ENCODE results near the gene FUT9. TPM values are rescaled to one million over a fixed set of nuclear protein-coding genes. Genes with fewer than 3 reads are reported as not detected.
"Not testable (repeated sequence)": the region's sequence is repeated elsewhere in the genome, so short reads cannot be mapped to it uniquely, and the experiment has no call there.

Gene FUT9
- total RNA-seq, 4 donors from 2014 or later = not detected

DNA sequence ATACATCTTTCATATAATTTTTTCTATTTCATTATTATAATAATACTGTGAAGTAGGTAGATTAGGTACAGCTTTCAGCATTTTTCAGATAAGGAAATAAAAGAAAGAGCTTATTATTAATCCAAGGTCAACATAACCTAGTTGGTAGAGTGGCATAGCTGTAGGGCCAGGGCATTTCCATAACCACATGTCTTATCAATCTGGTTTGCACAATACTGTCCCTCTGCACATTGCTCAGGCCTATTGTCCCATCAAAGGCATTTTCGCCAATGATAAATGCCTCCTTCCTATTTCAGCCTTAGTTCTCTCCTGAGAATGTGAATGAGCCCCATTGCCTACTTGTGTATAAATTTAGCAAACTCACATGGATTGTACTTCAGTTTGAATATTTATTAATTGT, 234.0 kb downstream of the FUT9 start:
- H3K9me3 ChIP-seq = no peaks in the 10 kb centered on the region
- no peak overlapping the region for H3K27ac ChIP-seq
- intact Hi-C loops (cut with DNase I) = no loop called here
- 83 to 100% methylated on average over 1 of the region's 1 CpG for whole genome bisulfite sequencing, 2 donors
- DNase-seq = no peak
- H3K36me3 ChIP-seq = no peaks in the 10 kb centered on the region
- H3K27me3 ChIP-seq = no peaks in the 10 kb centered on the region
- TF ChIP-seq CTCF (IDR thresholded peaks at IDR 0.05) (no peak), POLR2A (IDR thresholded peaks at IDR 0.05) (no peak)
- no peaks in the 10 kb centered on the region for H3K4me1 ChIP-seq
- no peak overlapping the region for H3K4me3 ChIP-seq (replicated peaks in 1 of 3)

DNA sequence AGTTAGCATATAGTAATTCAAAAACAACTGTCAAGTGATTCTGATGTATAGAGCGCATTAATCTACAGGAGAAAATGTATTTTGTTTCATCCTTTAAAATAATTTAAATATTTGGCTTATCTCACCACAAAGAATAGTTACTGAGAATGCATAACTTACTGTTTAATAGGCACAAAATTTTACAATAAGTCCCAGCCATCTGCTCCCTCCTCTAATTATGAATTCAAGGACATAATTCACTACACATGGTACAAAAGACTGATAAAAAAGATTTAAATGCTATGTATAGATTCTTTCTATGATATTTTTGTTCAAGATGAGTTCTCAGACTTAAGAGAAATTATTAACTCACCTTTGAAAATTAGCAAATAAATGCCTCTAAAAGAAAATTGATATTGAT, 242.0 kb downstream of the FUT9 start:
- H3K4me3 ChIP-seq (replicated peaks in 1 of 3) = no peak overlapping the region
- 91 to 94% methylated on average over 1 of the region's 1 CpG for WGBS, 2 donors
- no peak overlapping the region for H3K27ac ChIP-seq
- TF ChIP-seq POLR2A (IDR thresholded peaks at IDR 0.05) (no peak), CTCF (IDR thresholded peaks at IDR 0.05) (no peak)
- no peaks in the 10 kb centered on the region for H3K36me3 ChIP-seq
- H3K4me1 ChIP-seq = no peaks in the 10 kb centered on the region
- no peaks in the 10 kb centered on the region for H3K9me3 ChIP-seq
- no peaks in the 10 kb centered on the region for H3K27me3 ChIP-seq
- no peak for DNase-seq
- intact Hi-C loops (cut with DNase I) = no loop called here

DNA sequence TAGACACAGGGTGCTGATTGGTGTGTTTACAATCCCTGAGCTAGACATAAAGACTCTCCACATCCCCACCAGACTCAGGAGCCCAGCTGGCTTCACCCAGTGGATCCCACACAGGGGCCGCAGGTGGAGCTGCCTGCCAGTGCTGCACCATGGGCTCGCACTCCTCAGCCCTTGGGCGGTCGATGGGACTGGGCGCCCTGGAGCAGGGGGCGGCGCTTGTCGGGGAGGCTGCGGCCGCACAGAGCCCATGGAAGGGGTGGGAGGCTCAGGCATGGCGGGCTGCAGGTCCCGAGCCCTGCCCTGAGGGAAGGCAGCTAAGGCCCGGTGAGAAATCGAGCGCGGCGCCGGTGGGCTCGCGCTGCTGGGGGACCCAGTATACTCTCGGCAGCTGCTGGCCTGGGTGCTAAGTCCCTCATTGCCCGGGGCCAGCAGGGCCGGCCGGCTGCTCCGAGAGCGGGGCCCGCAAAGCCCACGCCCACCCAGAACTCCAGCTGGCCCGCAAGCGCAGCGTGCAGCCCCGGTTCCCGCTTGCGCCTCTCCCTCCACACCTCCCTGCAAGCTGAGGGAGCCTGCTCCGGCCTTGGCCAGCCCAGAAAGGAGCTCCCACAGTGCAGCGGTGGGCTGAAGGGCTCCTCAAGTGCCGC, 245.1 kb downstream of the FUT9 start:
- H3K27me3 ChIP-seq; H3K9me3 ChIP-seq; H3K27ac ChIP-seq; H3K4me3 ChIP-seq (replicated peaks in 1 of 3); H3K36me3 ChIP-seq; DNase-seq; H3K4me1 ChIP-seq; intact Hi-C loops (cut with DNase I): not testable (repeated sequence)
- WGBS, 2 donors = 92% methylated on average over 31 of the region's 37 CpGs; no CpG with 5 or more reads in 1 of the 2 donors
